Sigmoid colon (tissue), 7 donors: Measurements from ENCODE around the gene CAMTA1. TPM values are rescaled to one million over a fixed set of nuclear protein-coding genes. Genes with fewer than 3 reads are reported as not detected.

Source experiments
- DNase-seq: peaks from one replicate; pipeline ENCODE4 v3.0.0-alpha.2; 2019
- H3K27ac ChIP-seq, 4 donors: fragments of 200-600 bp; sonication (generic); one replicate each; pipeline ENCODE4 v1.5.1; 2016 to 2019; ENCODE audit warnings: mild to moderate bottlenecking in 1 of 4
- H3K27me3 ChIP-seq, 3 donors: fragments of 200-600 bp; sonication (generic); one replicate each; pipeline ENCODE4 v1.5.1; 2019; ENCODE audit warnings: mild to moderate bottlenecking in 1 of 3
- H3K36me3 ChIP-seq, 4 donors: fragments of 200-600 bp; sonication (generic); one replicate each; pipeline ENCODE4 v1.5.1; 2016 to 2019
- H3K4me1 ChIP-seq, 4 donors: fragments of 200-600 bp; sonication (generic); one replicate each; pipeline ENCODE4 v1.5.1; 2017 to 2019
- H3K4me3 ChIP-seq, 4 donors: fragments of 200-600 bp; sonication (generic); one replicate each; pipeline ENCODE4 v1.5.1; 2017 to 2019; ENCODE audit warnings: mild to moderate bottlenecking in 2 of 4, moderate library complexity in 1 of 4
- H3K9me3 ChIP-seq, 4 donors: fragments of 200-600 bp in 3 of 4; sonication (generic) in 3 of 4; one replicate each; pipeline versions ENCODE4 v1.5.1 to v1.6.1; 2013 to 2019
- EP300 ChIP-seq, 4 donors: sonication (generic); formaldehyde crosslinking; IDR thresholded peaks; one replicate each; pipeline ENCODE4 v1.6.1; 2017; ENCODE audit warnings: antibody characterized with exemption in 4 of 4
- POLR2A ChIP-seq, 2 donors: fragments of 450-650 bp; IDR thresholded peaks; one replicate each; pipeline ENCODE4 v1.6.1; 2016; ENCODE audit warnings: antibody characterized with exemption in 2 of 2, mild to moderate bottlenecking in 2 of 2, moderate library complexity in 2 of 2
- POLR2AphosphoS5 ChIP-seq, 4 donors: sonication (generic); formaldehyde crosslinking; IDR thresholded peaks; one replicate each; pipeline ENCODE4 v1.6.1; 2017; ENCODE audit warnings: antibody characterized with exemption in 4 of 4
- WGBS, 2 donors: extraction: QIAGEN DNeasy Blood & Tissue Kit; methylation state at CpG; one replicate each; pipeline ENCODE4 v1.1.7; 2013; 5-methylcytosine and 5-hydroxymethylcytosine counted together
- intact Hi-C: fragments of 100-400 bp; cut with DNase I; formaldehyde crosslinking; loops from one replicate; pipeline ENCODE4 v1.15.1; 2023
- polyA plus RNA-seq, 3 donors: library from polyadenylated mRNA; stranded (reverse); fragments of 200-250 nt; gene quantifications; one replicate each; pipeline ENCODE4 v1.2.3, GENCODE V29; 2013
- total RNA-seq, 4 donors: library from RNA; depleted of rRNA; stranded (reverse); fragments of >200 nt; gene quantifications; one replicate each; pipeline ENCODE4 v1.1.0, GENCODE V29; 2016
- TF ChIP-seq, protein P1 (sequence below), 4 experiments: fragments of 450-650 bp in 3 of 4; fragments of 200-600 bp in 1 of 4; IDR thresholded peaks; one replicate each; pipeline ENCODE4 v1.5.1; 2016 to 2019; ENCODE audit warnings: antibody characterized with exemption in 4 of 4, mild to moderate bottlenecking in 3 of 4, moderate library complexity in 2 of 4
- donor health status: healthy with polysubstance abuse.
- donor health status: Bipolar disorder and iron deficiency.
- donor health status: healthy.

Gene CAMTA1
- total and polyA plus RNA-seq, 7 donors: 97.9 to 196 (median 177) TPM

DNA sequence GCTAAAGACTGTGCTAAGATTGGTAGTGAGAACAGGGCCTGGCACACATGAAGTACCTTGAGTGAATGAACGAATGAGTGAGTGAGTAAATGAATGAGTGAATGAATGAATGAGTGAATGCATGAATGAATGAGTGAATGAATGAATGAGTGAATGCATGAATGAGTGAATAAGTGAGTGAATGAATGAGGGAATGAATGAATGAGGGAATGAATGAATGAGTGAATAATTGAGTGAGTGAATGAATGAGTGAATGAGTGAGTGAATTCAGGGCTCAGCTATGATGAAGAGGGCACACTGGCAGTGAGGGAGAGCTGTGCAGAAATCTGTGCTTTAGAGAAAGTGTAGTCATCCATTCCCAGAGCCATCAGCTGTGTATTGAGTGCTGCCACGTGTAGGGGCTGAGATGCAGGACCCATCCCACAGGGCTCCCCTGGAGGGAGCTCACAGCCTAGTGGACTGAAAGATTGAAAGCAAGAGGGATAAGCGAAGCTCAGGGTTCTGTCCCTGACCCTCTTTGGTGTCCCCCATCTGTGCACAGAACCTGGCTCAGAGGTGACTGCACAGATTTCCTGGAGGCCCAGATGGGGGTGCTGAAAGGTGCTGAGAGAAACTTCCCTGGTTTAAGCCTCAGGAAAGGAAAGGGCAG, 767.9 kb downstream of the CAMTA1 start:
- H3K36me3 ChIP-seq: no peaks in the 10 kb centered on the region
- intact Hi-C loops: no loop called here
- H3K4me3 ChIP-seq: no peak overlapping the region
- no peaks in the 10 kb centered on the region for H3K4me1 ChIP-seq
- no peak for TF ChIP-seq POLR2AphosphoS5 (IDR thresholded peaks at IDR 0.05)
- TF ChIP-seq, protein P1, sequence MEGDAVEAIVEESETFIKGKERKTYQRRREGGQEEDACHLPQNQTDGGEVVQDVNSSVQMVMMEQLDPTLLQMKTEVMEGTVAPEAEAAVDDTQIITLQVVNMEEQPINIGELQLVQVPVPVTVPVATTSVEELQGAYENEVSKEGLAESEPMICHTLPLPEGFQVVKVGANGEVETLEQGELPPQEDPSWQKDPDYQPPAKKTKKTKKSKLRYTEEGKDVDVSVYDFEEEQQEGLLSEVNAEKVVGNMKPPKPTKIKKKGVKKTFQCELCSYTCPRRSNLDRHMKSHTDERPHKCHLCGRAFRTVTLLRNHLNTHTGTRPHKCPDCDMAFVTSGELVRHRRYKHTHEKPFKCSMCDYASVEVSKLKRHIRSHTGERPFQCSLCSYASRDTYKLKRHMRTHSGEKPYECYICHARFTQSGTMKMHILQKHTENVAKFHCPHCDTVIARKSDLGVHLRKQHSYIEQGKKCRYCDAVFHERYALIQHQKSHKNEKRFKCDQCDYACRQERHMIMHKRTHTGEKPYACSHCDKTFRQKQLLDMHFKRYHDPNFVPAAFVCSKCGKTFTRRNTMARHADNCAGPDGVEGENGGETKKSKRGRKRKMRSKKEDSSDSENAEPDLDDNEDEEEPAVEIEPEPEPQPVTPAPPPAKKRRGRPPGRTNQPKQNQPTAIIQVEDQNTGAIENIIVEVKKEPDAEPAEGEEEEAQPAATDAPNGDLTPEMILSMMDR (IDR thresholded peaks at IDR 0.05): no peak
- no peak for DNase-seq
- no peaks in the 10 kb centered on the region for H3K9me3 ChIP-seq
- no peaks in the 10 kb centered on the region for H3K27me3 ChIP-seq
- 69 to 77% methylated on average over 3 of the region's 3 CpGs for WGBS, 2 donors
- no peak overlapping the region for H3K27ac ChIP-seq

DNA sequence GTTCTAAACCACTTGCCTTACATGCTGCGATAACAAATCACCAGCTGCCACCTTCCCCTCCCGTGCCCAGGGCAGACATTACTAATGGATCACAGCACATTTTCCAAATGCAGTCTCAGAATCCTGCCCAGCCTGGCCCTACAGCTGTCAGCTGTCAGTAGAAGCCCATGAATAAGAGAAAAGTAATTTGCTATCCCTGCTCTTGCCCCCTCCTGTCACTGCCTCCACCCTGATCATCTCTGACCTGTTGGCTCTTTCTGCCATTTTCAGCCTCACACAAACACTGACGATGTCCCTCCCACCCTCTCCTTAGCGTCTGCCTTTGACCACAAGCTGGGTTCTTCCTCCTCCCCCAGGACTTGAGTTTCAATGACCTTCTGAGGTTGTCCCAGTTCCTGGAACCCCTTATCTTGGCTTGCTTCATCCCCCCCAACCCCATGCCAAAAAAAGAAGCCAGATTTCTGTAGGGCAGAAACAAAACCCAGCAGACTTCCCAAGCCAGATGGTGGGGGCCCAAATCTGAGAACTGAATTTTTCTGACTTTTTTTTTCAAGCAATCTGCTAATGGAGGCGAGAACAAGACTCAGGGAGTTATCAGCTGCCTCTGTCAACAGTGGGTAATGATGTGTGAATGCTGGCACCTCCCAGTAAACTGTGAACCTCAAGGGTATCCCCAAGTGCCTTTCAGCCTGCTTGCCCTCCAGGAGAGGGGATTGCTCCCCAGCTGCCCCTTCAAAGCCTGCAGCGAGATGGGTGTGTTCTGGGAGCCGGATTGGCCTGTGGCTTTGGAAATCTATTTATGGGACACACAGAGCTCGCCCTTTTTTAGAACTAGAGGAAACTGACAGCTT, 769.4 kb downstream of the CAMTA1 start:
- TF ChIP-seq EP300 (IDR thresholded peaks at IDR 0.05): no peak
- TF ChIP-seq, protein P1 (IDR thresholded peaks at IDR 0.05): no peak
- no peak for TF ChIP-seq POLR2A (IDR thresholded peaks at IDR 0.05)
- TF ChIP-seq POLR2AphosphoS5 (IDR thresholded peaks at IDR 0.05): no peak
- 53 to 67% methylated on average over 8 of the region's 8 CpGs for WGBS, 2 donors
- Histone ChIP-seq H3K36me3 (no peaks in the 10 kb centered on the region), H3K4me3 (no peak overlapping the region), H3K4me1 (no peaks in the 10 kb centered on the region), H3K9me3 (no peaks in the 10 kb centered on the region), H3K27me3 (no peaks in the 10 kb centered on the region), H3K27ac (no peak overlapping the region)
- no peak for DNase-seq
- intact Hi-C loops: no loop called here

DNA sequence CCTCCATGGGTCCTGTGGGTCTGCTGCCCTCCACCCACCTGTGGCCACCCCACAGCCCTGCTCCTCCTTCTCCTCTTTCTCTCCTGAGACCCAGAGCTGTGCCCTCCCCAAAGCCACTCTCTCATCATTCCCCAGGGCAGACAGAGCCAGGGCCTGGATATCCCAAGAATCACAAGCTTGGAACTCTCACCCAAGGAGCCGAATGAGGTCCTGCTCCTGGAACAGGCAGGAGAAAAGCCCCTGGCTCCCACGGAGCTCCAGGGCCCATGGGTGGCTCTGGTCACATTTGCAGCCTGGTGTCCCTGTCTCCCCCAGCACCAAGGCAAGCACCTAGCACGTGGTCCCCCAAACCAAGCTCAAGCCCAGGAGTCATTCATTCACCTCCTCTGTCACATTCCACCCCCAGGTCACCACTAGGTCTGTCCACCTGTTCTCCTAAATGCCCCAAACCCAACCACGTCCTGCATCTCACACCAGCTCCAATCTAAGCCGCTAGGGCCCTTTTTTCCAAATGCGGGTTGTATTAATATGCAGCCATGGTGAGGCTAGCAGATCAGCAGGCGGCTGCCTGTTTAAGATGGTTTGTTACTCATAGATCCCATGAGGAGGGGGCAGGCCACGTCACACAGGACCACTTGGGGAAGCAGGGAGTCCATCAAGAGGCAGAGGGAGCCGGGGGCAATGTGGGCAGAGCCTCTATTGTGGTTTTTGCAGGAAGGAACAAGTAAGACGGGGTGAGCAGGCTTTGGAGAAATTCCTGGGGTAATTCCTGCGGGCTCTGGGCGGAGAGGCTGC, 770.3 kb downstream of the CAMTA1 start:
- no peaks in the 10 kb centered on the region for H3K9me3 ChIP-seq
- TF ChIP-seq POLR2AphosphoS5 (IDR thresholded peaks at IDR 0.05) (no peak), EP300 (IDR thresholded peaks at IDR 0.05) (no peak), POLR2A (IDR thresholded peaks at IDR 0.05) (no peak)
- TF ChIP-seq, protein P1 (IDR thresholded peaks at IDR 0.05): no peak
- WGBS, 2 donors: 71 to 72% methylated on average over 12 of the region's 12 CpGs
- no peaks in the 10 kb centered on the region for H3K4me1 ChIP-seq
- H3K27ac ChIP-seq: no peak overlapping the region
- H3K27me3 ChIP-seq: no peaks in the 10 kb centered on the region
- no peak overlapping the region for H3K4me3 ChIP-seq
- intact Hi-C loops: no loop called here
- DNase-seq: no peak
- no peaks in the 10 kb centered on the region for H3K36me3 ChIP-seq

DNA sequence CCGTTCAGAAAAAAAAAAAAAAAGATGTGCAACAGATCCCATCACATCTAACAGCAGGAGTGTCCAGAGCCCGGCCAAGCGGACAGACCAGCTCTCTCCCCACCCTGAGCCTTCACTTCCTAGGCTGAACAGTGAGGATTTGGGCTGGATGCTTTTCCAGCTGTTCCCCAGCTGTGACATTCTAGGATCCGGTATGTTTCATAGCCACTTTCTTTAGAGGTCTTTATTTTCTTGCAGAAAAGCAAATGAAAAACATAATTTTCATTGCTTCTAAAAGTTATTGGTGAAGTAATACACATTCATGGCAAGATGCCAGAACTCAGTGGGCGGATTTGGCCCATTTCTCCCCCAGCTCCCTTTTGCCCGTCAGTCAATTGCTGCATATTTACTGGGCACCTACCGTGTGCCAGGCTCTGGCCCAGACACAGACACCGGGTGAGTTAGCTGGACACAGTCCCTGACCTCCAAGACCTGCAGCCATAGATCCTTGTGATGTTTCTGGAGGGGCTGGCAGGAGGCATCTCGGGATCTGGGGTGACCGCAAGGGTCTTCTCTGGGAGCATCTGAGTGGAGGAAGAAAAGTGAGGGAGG, 772.1 kb downstream of the CAMTA1 start:
- intact Hi-C loops: no loop called here
- WGBS, 2 donors: 64 to 76% methylated on average over 10 of the region's 10 CpGs

More for the DNA sequence above, 772.1 kb downstream of the CAMTA1 start:
- no peak overlapping the region for H3K27ac ChIP-seq
- TF ChIP-seq POLR2AphosphoS5 (IDR thresholded peaks at IDR 0.05): no peak
- no peak for TF ChIP-seq EP300 (IDR thresholded peaks at IDR 0.05)
- TF ChIP-seq, protein P1 (IDR thresholded peaks at IDR 0.05): no peak
- TF ChIP-seq POLR2A (IDR thresholded peaks at IDR 0.05): no peak
- DNase-seq: no peak
- H3K27me3 ChIP-seq: no peaks in the 10 kb centered on the region
- no peaks in the 10 kb centered on the region for H3K36me3 ChIP-seq
- H3K4me3 ChIP-seq: no peak overlapping the region
- no peaks in the 10 kb centered on the region for H3K9me3 ChIP-seq
- no peaks in the 10 kb centered on the region for H3K4me1 ChIP-seq
